ENCODE measurements around the gene SLC38A3. TPM values are rescaled to one million over a fixed set of nuclear protein-coding genes. Genes with fewer than 3 reads are reported as not detected.

The SLC38A3 gene
- total and polyA plus RNA-seq, 7 donors = 0.12 to 12.7 (median 3.3) TPM

DNA sequence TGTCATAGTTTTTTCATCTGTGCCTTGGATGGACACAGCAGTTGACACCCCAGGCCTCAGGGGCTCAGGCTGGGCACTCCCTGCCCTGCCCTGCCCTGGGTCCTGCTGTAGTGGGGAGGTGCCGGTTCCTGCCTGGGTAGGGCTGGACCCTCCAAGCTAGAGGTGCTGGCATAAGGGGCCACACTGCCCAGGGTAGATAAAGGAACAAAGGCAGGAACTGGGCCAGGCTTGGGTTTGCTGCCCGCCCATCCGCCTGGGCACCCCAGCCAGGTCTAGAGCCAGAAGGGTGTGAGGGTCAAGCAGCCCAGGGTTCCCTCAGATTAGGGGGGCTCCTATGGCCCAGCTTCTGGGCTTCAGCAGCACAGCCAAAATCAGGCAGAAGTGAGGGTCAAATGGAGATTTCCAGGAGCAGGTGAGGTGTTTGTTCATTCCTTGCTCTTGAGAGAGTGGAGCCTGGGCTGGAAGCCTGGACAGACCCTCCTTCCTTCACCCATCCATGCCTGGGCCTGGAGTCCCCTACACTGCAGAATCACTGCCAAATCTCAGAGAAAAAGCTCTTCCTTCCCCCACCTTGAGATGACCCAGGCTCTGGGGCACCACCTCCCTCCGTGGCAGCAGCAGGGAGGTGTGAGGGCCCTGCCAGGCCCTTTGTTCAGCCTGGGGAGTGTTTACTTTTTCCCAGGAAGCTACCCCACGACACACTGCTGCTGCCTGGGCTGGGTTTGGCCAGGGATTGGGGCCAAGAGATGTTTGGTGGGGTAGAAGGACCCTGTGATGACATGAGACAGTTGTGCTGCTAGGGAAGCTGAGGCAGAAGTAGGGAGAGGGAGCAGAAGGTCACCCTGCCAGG, 42.8 kb upstream of the SLC38A3 start:
- intact Hi-C loops (cut with DNase I) = no loop called here
- DNase-seq = no peak
- Histone ChIP-seq H3K4me3 (no peak overlapping the region), H3K36me3 (ENCODE audit: insufficient read depth in 1 of 2, low read depth in 1 of 2) (peaks cover 0 to 9% of the 10 kb centered on the region in 2 donors), H3K27me3 (ENCODE audit: insufficient read depth in 3 of 3, low read length in 2 of 3) (no peaks in the 10 kb centered on the region), H3K4me1 (peaks cover 49% of the 10 kb centered on the region), H3K27ac (peak overlapping the region; percentile 65), H3K9me3 (no peaks in the 10 kb centered on the region)
- ATAC-seq = no peak
- WGBS, 3 donors = 81 to 90% (median 87%) methylated on average over 5 of the region's 5 CpGs
- TF ChIP-seq, protein P1, sequence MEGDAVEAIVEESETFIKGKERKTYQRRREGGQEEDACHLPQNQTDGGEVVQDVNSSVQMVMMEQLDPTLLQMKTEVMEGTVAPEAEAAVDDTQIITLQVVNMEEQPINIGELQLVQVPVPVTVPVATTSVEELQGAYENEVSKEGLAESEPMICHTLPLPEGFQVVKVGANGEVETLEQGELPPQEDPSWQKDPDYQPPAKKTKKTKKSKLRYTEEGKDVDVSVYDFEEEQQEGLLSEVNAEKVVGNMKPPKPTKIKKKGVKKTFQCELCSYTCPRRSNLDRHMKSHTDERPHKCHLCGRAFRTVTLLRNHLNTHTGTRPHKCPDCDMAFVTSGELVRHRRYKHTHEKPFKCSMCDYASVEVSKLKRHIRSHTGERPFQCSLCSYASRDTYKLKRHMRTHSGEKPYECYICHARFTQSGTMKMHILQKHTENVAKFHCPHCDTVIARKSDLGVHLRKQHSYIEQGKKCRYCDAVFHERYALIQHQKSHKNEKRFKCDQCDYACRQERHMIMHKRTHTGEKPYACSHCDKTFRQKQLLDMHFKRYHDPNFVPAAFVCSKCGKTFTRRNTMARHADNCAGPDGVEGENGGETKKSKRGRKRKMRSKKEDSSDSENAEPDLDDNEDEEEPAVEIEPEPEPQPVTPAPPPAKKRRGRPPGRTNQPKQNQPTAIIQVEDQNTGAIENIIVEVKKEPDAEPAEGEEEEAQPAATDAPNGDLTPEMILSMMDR (IDR thresholded peaks at IDR 0.05) = no peak

DNA sequence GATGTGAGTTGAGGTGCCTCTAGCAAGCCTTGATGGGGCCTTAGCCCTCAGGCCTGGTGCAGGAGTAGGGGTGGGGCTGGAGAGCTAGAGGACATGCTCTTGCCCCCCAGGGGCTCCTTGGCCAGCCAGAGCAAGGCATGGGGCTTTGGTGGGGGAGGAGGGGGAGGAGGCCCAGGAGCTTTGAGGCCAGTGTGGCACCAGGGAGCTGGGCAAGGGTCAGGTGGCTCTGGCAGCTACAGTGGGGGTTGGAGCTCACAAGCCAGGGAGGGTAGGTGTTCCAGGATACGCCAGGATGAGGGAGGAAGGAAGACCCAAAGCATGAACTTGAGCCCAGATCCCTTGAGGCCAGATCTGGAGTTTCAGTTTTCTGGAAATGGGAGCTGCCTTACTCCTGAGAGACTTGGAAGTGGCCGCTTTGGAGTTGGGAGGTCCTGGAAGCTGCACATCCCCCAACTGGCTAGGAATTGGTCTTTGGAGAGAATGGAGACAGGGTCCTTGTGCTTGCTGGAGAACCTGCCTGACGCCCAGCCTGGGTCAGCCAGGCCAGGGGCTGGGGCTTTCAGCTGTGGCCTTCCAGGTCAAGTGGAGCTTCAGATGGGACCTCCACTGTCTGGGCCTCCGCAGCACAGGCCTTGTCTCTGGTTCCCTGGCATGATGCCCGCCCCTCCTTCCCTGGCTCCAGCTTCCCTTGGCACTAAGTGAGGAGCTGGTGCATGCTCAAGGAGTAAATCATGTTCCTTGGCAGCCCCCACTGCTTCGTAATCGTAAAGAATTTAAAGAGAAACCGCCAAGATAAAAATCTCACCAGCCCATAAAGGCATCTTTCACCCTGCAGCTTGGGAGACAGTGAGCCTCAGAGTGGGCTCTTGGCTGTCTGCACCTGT, 41.3 kb upstream of the SLC38A3 start:
- peaks cover 0 to 9% of the 10 kb centered on the region in 2 donors for H3K36me3 ChIP-seq (ENCODE audit: insufficient read depth in 1 of 2, low read depth in 1 of 2)
- ATAC-seq (peak; percentile 76 to 88 (median 86)), DNase-seq (peak; percentile 82 to 94)
- peak overlapping the region; percentile 69 for H3K27ac ChIP-seq
- 29 to 38% (median 34%) methylated on average over 8 of the region's 8 CpGs for WGBS, 3 donors
- no peaks in the 10 kb centered on the region for H3K9me3 ChIP-seq
- no peak overlapping the region for H3K4me3 ChIP-seq
- no peaks in the 10 kb centered on the region for H3K27me3 ChIP-seq (ENCODE audit: insufficient read depth in 3 of 3, low read length in 2 of 3)
- TF ChIP-seq, protein P1 (IDR thresholded peaks at IDR 0.05) = no peak
- intact Hi-C loops (cut with DNase I) = no loop called here
- peaks cover 64% of the 10 kb centered on the region for H3K4me1 ChIP-seq

DNA sequence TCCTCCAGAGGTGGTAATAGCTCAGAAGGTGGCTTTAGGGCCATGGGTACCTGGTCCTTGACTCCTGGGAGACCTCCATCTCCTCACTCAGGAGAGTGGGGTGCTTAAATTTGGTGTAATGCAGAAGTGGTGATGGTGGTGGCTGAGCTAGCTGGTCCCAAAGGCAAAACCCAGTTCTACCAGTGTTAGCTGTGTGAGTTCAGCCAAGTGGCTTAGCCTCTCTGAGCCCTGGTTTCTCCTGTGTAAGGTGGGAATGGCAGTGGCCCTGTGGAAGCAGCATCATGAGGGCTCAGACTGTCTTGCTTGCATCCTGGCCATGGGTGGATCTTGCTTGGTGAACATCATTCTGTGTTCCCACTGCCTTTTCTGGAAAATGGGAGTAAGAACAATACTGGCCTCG, 40.6 kb upstream of the SLC38A3 start:
- peaks cover 0 to 9% of the 10 kb centered on the region in 2 donors for H3K36me3 ChIP-seq (ENCODE audit: insufficient read depth in 1 of 2, low read depth in 1 of 2)
- H3K27ac ChIP-seq = peak overlapping the region; percentile 69
- 28 to 50% (median 37%) methylated on average over 1 of the region's 1 CpG for WGBS, 3 donors
- ATAC-seq (no peak), DNase-seq (no peak)
- no peaks in the 10 kb centered on the region for H3K27me3 ChIP-seq (ENCODE audit: insufficient read depth in 3 of 3, low read length in 2 of 3)
- no peaks in the 10 kb centered on the region for H3K9me3 ChIP-seq
- TF ChIP-seq, protein P1 (IDR thresholded peaks at IDR 0.05) = no peak
- intact Hi-C loops (cut with DNase I) = no loop called here
- no peak overlapping the region for H3K4me3 ChIP-seq
- peaks cover 71% of the 10 kb centered on the region for H3K4me1 ChIP-seq

DNA sequence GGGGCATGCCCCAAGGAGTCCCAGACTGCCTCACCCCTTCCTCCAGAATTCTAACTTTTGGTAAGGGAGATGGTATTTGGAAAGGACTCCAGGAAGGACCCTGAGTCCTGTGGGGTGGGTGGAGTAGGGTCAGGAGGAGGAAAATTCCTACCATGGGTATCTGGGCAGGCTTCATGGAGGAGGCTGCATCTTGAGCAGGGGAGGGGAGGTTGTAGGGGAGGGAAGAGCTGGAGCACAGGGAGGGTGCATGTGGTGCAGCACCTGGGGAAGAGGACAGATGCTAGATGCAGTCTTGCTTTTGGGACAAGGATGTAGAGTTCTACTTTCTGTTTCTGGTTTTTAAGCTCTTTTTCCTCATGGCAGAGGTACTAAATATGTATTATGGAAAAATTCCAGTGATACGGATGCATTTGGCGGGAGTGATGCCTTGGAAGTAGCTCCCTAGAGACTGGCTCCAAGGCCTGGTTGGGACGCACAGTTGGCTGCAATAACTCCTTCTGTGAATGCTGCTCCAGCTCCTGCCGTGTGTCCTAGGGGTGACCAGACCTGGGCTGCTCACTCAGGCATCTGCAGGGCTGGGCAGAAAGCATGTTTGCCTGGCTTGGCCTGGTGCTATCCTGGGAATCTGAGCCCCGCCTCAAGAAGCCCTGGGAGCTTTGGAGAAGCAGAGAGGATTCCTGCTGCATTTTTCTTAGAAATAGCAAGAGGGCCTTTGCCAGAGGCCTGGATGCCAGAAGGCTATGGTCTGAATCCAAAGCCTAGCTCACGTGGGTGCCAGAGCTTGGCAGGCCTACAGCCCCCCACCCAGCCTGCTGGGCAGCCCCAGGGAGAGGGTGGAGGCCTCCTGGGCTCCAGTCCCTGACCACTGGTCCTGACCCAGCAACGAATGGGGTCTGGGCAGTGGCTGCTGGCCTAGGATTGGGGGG, 39.8 kb upstream of the SLC38A3 start:
- Histone ChIP-seq H3K27me3 (ENCODE audit: insufficient read depth in 3 of 3, low read length in 2 of 3) (no peaks in the 10 kb centered on the region), H3K4me1 (peaks cover 78% of the 10 kb centered on the region), H3K36me3 (ENCODE audit: insufficient read depth in 1 of 2, low read depth in 1 of 2) (peaks cover 0 to 3% of the 10 kb centered on the region in 2 donors), H3K4me3 (peak overlapping the region; percentile 16), H3K27ac (peak overlapping the region; percentile 69), H3K9me3 (no peaks in the 10 kb centered on the region)
- intact Hi-C loops (cut with DNase I) = no loop called here
- DNase-seq (peak in 1 of 2 donors; percentile 33), ATAC-seq (peak in 3 of 4 donors; percentile 33 to 38 (median 34))
- TF ChIP-seq, protein P1 (IDR thresholded peaks at IDR 0.05) = no peak
- 2 to 7% (median 5%) methylated on average over 7 of the region's 7 CpGs for WGBS, 3 donors

All from psoas muscle (tissue), 8 donors.